GM23338 (cell line): ENCODE data around the gene EXOC7. TPM values are rescaled to one million over a fixed set of nuclear protein-coding genes. Genes with fewer than 3 reads are reported as not detected.

Experiments used
- ATAC-seq: fragments of 200-7000 bp; cut with Tn5 transposase; 3 replicates; pipeline ENCODE4 v1.9.1; 2020
- DNase-seq: peaks from one replicate; pipeline ENCODE4 v3.0.0-alpha.2; 2015; ENCODE audit warnings: low spot score
- H2AFZ ChIP-seq: fragments of 200-600 bp; sonication (generic); 2 replicates; pipeline ENCODE4 v1.8.0; 2016; ENCODE audit warnings: antibody characterized with exemption, mild to moderate bottlenecking, moderate library complexity
- H3F3A ChIP-seq: fragments of 200-600 bp; sonication (generic); replicated peaks from 2 replicates; pipeline ENCODE4 v1.8.0; 2017; ENCODE audit warnings: antibody characterized with exemption, mixed run types, low read depth
- H3K27ac ChIP-seq: fragments of 200-600 bp; sonication (generic); 2 replicates; pipeline ENCODE4 v1.6.1; 2016; ENCODE audit warnings: low read depth
- H3K27me3 ChIP-seq: fragments of 200-600 bp; sonication (generic); 2 replicates; pipeline ENCODE4 v1.8.0; 2016; ENCODE audit warnings: mild to moderate bottlenecking, mixed run types, moderate library complexity; ENCODE audit not compliant: insufficient read depth
- H3K36me3 ChIP-seq: fragments of 200-600 bp; sonication (generic); 2 replicates; pipeline ENCODE4 v1.8.0; 2016; ENCODE audit warnings: mild to moderate bottlenecking; ENCODE audit not compliant: insufficient read depth
- H3K4me1 ChIP-seq: fragments of 200-600 bp; sonication (generic); 2 replicates; pipeline ENCODE4 v1.8.0; 2016; ENCODE audit warnings: mild to moderate bottlenecking, moderate library complexity; ENCODE audit not compliant: insufficient read depth
- H3K4me2 ChIP-seq: fragments of 200-600 bp; sonication (generic); 2 replicates; pipeline ENCODE4 v1.7.1; 2017; ENCODE audit warnings: mixed run types
- H3K4me3 ChIP-seq: fragments of 200-600 bp; sonication (generic); 2 replicates; pipeline ENCODE4 v1.6.1; 2016; ENCODE audit warnings: mixed run types
- H3K79me2 ChIP-seq: fragments of 200-600 bp; sonication (generic); replicated peaks from 2 replicates; pipeline ENCODE4 v1.8.0; 2017; ENCODE audit warnings: mild to moderate bottlenecking; ENCODE audit not compliant: insufficient read depth
- H3K9me2 ChIP-seq: fragments of 200-600 bp; sonication (generic); 2 replicates; pipeline ENCODE4 v1.8.0; 2017; ENCODE audit not compliant: insufficient read depth
- H4K20me1 ChIP-seq: fragments of 200-600 bp; sonication (generic); replicated peaks from 2 replicates; pipeline ENCODE4 v1.8.0; 2017; ENCODE audit warnings: mild to moderate bottlenecking; ENCODE audit not compliant: insufficient read depth
- H3K27ac Mint-ChIP-seq: 2 replicates; pipeline ENCODE4 v1.8.0; 2020; ENCODE audit warnings: inconsistent platforms, mild to moderate bottlenecking, moderate library complexity, mixed read lengths
- H3K27me3 Mint-ChIP-seq: 3 replicates; pipeline ENCODE4 v1.8.0; 2022; ENCODE audit warnings: low read depth, mild to moderate bottlenecking, moderate library complexity, mixed read lengths, inconsistent platforms; ENCODE audit not compliant: insufficient read depth, poor library complexity
- H3K36me3 Mint-ChIP-seq: 3 replicates; pipeline ENCODE4 v1.8.0; 2021; ENCODE audit warnings: low read depth, mild to moderate bottlenecking, inconsistent platforms, moderate library complexity, mixed read lengths
- H3K4me1 Mint-ChIP-seq: 3 replicates; pipeline ENCODE4 v1.8.0; 2020; ENCODE audit warnings: mild to moderate bottlenecking, inconsistent platforms, mixed read lengths
- H3K4me3 Mint-ChIP-seq: 3 replicates; pipeline ENCODE4 v1.8.0; 2021; ENCODE audit warnings: moderate library complexity, mild to moderate bottlenecking, inconsistent platforms, mixed read lengths
- H3K9me3 Mint-ChIP-seq: 3 replicates; pipeline ENCODE4 v1.8.0; 2020; ENCODE audit warnings: moderate library complexity, mild to moderate bottlenecking, inconsistent platforms, mixed read lengths
- CTCF ChIP-seq, 2 experiments: fragments of 200-600 bp in 1 of 2; sonication (generic) in 1 of 2; conservative IDR thresholded peaks; 2 replicates each; pipeline versions ENCODE4 v1.5.1 to v1.6.1; 2016 to 2017; ENCODE audit warnings: antibody characterized with exemption in 2 of 2, low read depth in 2 of 2, mild to moderate bottlenecking in 2 of 2, moderate library complexity in 1 of 2
- ETS1 ChIP-seq: IDR thresholded peaks from 2 replicates; pipeline ENCODE4 v1.6.1; 2016; ENCODE audit warnings: antibody characterized with exemption
- EZH2 ChIP-seq: fragments of 200-600 bp; sonication (generic); IDR thresholded peaks from one replicate; pipeline ENCODE4 v1.8.0; 2017; ENCODE audit warnings: antibody characterized with exemption, mild to moderate bottlenecking, low read depth; ENCODE audit not compliant: unreplicated experiment
- POLR2AphosphoS5 ChIP-seq: IDR thresholded peaks from 2 replicates; pipeline ENCODE4 v1.6.1; 2016; ENCODE audit warnings: antibody characterized with exemption, low read depth
- STAT1 ChIP-seq: IDR thresholded peaks from one replicate; pipeline ENCODE4 v1.6.1; 2016; ENCODE audit warnings: antibody characterized with exemption; ENCODE audit not compliant: unreplicated experiment
- ZNF462 ChIP-seq: fragments of 250-450 bp; sonication (Bioruptor Pico); IDR thresholded peaks from 2 replicates; pipeline ENCODE4 v1.5.0; 2020; ENCODE audit warnings: mild to moderate bottlenecking, moderate library complexity
- polyA plus RNA-seq: library from polyadenylated mRNA; unstranded; fragments of >200 nt; fragmentation: Nextera tagmentation; extraction: Ambion mirVana; gene quantifications from 2 replicates; pipeline ENCODE4 v1.2.1, GENCODE V29; 2016
- total RNA-seq: library from RNA; depleted of rRNA; stranded (reverse); fragments of >200 nt; shearing (Covaris generic); gene quantifications from 2 replicates; pipeline ENCODE4 v1.2.3, GENCODE V29; 2014

EXOC7 gene
- total and polyA plus RNA-seq, 2 experiments from 2014 or later = 75.4 to 77.4 TPM

- no peaks in the 10 kb centered on the region; the same call in 2 of the 3 replicates for H3K36me3 Mint-ChIP-seq
- Histone ChIP-seq H3K27ac (no peak overlapping the region), H4K20me1 (no peaks in the 10 kb centered on the region), H3K4me2 (peak overlapping the region; percentile 91), H3K27me3 (peaks cover 90% of the 10 kb centered on the region), H3K9me2 (no peaks in the 10 kb centered on the region), H3F3A (peaks cover 28% of the 10 kb centered on the region), H3K4me3 (peak overlapping the region; percentile 85), H3K79me2 (no peaks in the 10 kb centered on the region), H3K36me3 (no peaks in the 10 kb centered on the region), H3K4me1 (peaks cover 84% of the 10 kb centered on the region), H2AFZ (no peak overlapping the region; the same call in 1 of the 2 replicates)
- DNase-seq (peak; percentile 46), ATAC-seq (no peak)
- no peaks in the 10 kb centered on the region; the same call in 2 of the 3 replicates for H3K9me3 Mint-ChIP-seq
- H3K27ac Mint-ChIP-seq = no peak overlapping the region
- peaks cover 66% of the 10 kb centered on the region for H3K4me1 Mint-ChIP-seq
- H3K4me3 Mint-ChIP-seq = peak overlapping the region; percentile 87
- TF ChIP-seq ETS1 (0 out of 2 replicates have a peak, but pooled peaks have one; percentile 15), CTCF (conservative IDR thresholded peaks at IDR 0.05; ENCODE audit: low read depth in 2 of 2) (no peak), EZH2 (peak; percentile 86)
- peaks cover 79% of the 10 kb centered on the region for H3K27me3 Mint-ChIP-seq
Observed at GRCh38 chr17:76138896-76139752, 35.5 kb upstream of the EXOC7 start.

GRCh38 chr17:76138234-76138895, 34.8 kb upstream of the EXOC7 start:
- Mint-ChIP-seq H3K36me3 (no peaks in the 10 kb centered on the region; the same call in 2 of the 3 replicates), H3K4me3 (peak overlapping the region; percentile 87), H3K27me3 (peaks cover 79% of the 10 kb centered on the region), H3K27ac (no peak overlapping the region), H3K4me1 (peaks cover 65% of the 10 kb centered on the region), H3K9me3 (no peaks in the 10 kb centered on the region; the same call in 2 of the 3 replicates)
- H3F3A ChIP-seq = peaks cover 32% of the 10 kb centered on the region
- peaks cover 84% of the 10 kb centered on the region for H3K4me1 ChIP-seq
- no peak overlapping the region for H3K27ac ChIP-seq
- H3K4me3 ChIP-seq = peak overlapping the region; percentile 85
- no peaks in the 10 kb centered on the region for H3K79me2 ChIP-seq
- no peaks in the 10 kb centered on the region for H3K9me2 ChIP-seq
- TF ChIP-seq ZNF462 (CRISPR knock-in tag) = no peak
- TF ChIP-seq STAT1 = no peak
- no peak for TF ChIP-seq POLR2AphosphoS5
- peak; percentile 11 for TF ChIP-seq EZH2
- no peak overlapping the region for H2AFZ ChIP-seq
- DNase-seq = peak; percentile 71
- H4K20me1 ChIP-seq = no peaks in the 10 kb centered on the region
- no peaks in the 10 kb centered on the region for H3K36me3 ChIP-seq
- ATAC-seq = peak; percentile 0; the same call in 1 of the 3 replicates
- H3K27me3 ChIP-seq = peaks cover 88% of the 10 kb centered on the region
- H3K4me2 ChIP-seq = peak overlapping the region; percentile 91
